Erythroblast (primary cell): ENCODE measurements around the gene TOLLIP.

ENCODE experiments used
- GATA1 ChIP-seq: IDR thresholded peaks from 2 replicates; pipeline ENCODE4 v1.6.1; 2011; ENCODE audit warnings: low read depth, mild to moderate bottlenecking, control low read depth, low read length, moderate library complexity
- POLR2A ChIP-seq: IDR thresholded peaks from 2 replicates; pipeline ENCODE4 v1.6.1; 2011; ENCODE audit warnings: mild to moderate bottlenecking, low read length

GRCh38 chr11:1298695-1299492 is 10.5 kb downstream of the TOLLIP start:
- TF ChIP-seq POLR2A: no peak
- no peak for TF ChIP-seq GATA1
